Heart left ventricle (tissue), 16 donors: Measurements from ENCODE around the gene MEOX1. TPM values are rescaled to one million over a fixed set of nuclear protein-coding genes. Genes with fewer than 3 reads are reported as not detected.

Experiments used
- ATAC-seq, 4 donors: fragments of 200-7000 bp; cut with Tn5 transposase; one replicate each; pipeline ENCODE4 v1.9.1; 2020 to 2022; ENCODE audit warnings: moderate library complexity in 4 of 4, mild to moderate bottlenecking in 3 of 4, moderate number of reproducible peaks in 1 of 4
- DNase-seq, 5 donors: peaks; one replicate each; pipeline ENCODE4 v3.0.0-alpha.2; 2020
- H3K27ac ChIP-seq, 12 donors: fragments of 200-600 bp; sonication (generic) in 4 of 12; one replicate each; pipeline versions ENCODE4 v1.5.0 to v1.8.0; 2016 to 2022; ENCODE audit warnings: mild to moderate bottlenecking in 2 of 12
- H3K27me3 ChIP-seq, 9 donors: fragments of 200-600 bp; sonication (generic) in 2 of 9; one replicate each; pipeline versions ENCODE4 v1.5.1 to v1.8.0; 2016 to 2022; ENCODE audit warnings: mild to moderate bottlenecking in 3 of 9
- H3K36me3 ChIP-seq, 9 donors: fragments of 200-600 bp; sonication (generic) in 2 of 9; one replicate each; pipeline versions ENCODE4 v1.5.0 to v1.8.0; 2018 to 2022; ENCODE audit warnings: mild to moderate bottlenecking in 2 of 9
- H3K4me1 ChIP-seq, 12 donors: fragments of 200-600 bp; sonication (generic) in 4 of 12; one replicate each; pipeline versions ENCODE4 v1.5.0 to v1.8.0; 2016 to 2022; ENCODE audit warnings: mild to moderate bottlenecking in 3 of 12
- H3K4me3 ChIP-seq, 12 donors: fragments of 200-600 bp; sonication (generic) in 4 of 12; one replicate each; pipeline versions ENCODE4 v1.5.0 to v1.8.0; 2017 to 2022; ENCODE audit warnings: mild to moderate bottlenecking in 9 of 12, moderate library complexity in 4 of 12
- H3K9me3 ChIP-seq, 12 donors: fragments of 200-600 bp; sonication (generic) in 4 of 12; one replicate each; pipeline versions ENCODE4 v1.5.0 to v1.8.0; 2016 to 2022; ENCODE audit warnings: mild to moderate bottlenecking in 1 of 12
- CTCF ChIP-seq, 12 donors: fragments of 200-600 bp; sonication (generic) in 4 of 12; IDR thresholded peaks; one replicate each; pipeline versions ENCODE4 v1.5.0 to v1.8.0; 2018 to 2022; ENCODE audit warnings: antibody characterized with exemption in 12 of 12, mild to moderate bottlenecking in 5 of 12
- POLR2A ChIP-seq, 2 donors: fragments of 450-650 bp; IDR thresholded peaks; one replicate each; pipeline ENCODE4 v1.6.1; 2017; ENCODE audit warnings: antibody characterized with exemption in 2 of 2, mild to moderate bottlenecking in 2 of 2, moderate library complexity in 2 of 2
- WGBS, 4 donors: extraction: QIAGEN DNeasy Blood & Tissue Kit in 2 of 4; methylation state at CpG; one replicate each; pipeline versions ENCODE4 v1.1.5 to v1.1.7; 2013 to 2018; 5-methylcytosine and 5-hydroxymethylcytosine counted together
- intact Hi-C, 10 donors: fragments of 100-400 bp; cut with DNase I; formaldehyde crosslinking; loops; one replicate each; pipeline versions ENCODE4 v1.11.1 to v1.14.2; 2022
- polyA plus RNA-seq, 2 donors: library from polyadenylated mRNA; stranded (reverse); fragments of 200-250 nt; gene quantifications; one replicate each; pipeline ENCODE4 v1.2.3, GENCODE V29; 2013
- total RNA-seq, 9 donors: library from RNA; depleted of rRNA in 2 of 9; stranded (reverse); fragments of >200 nt in 2 of 9; fragmentation: NEBNext Ultra II Directional in 3 of 9; extraction: Animal tissue kit (Norgen Biotek cat#: 25700) in 3 of 9; gene quantifications; one replicate each; pipeline versions ENCODE4 v1.1.0 to v1.2.4, GENCODE V29; 2016 to 2023
- donor health status: ischemic (EF 13 %, LVEDD 7.1; RV severe dilation, severe dysfunction).
- donor health status: healthy with polysubstance abuse.
- donor health status: DM: no; HTN: yes; CAD: no.
- donor health status: DM: no; HTN: no; CAD: no.
- donor health status: ischemic (EF 25% LVEDD 6.9; RV normal size, moderate dysfunction).
- donor health status: ischemic (EF 25% LVEDD 5.7; RV mildly dilated, moderate dysfunction).
- donor health status: healthy.
- donor health status: DM: yes; HTN: yes; CAD: no.
- donor health status: ischemic (EF 35%, LVEDD 5.7; RV mildly dilated, moderate dysfunction).
- donor health status: nonischemic (EF 11% LVEDD 7.7; RV severe dilation, severe dysfunction).
- donor health status: DM: yes; HTN: yes; CAD: no.
- donor health status: PGD.
- donor health status: ischemic (EF 29% LVEDD 5.4; RV normal size, mild dysfunction).
- donor health status: nonischemic (EF 23%, LVEDD 6.1; RV moderate dilation, normal function).

The MEOX1 gene
- total and polyA plus RNA-seq, 11 donors: 9.7 to 24.0 (median 16.1) TPM

GRCh38 chr17:43616852-43617251 lies 44.9 kb downstream of the MEOX1 start:
- no peak overlapping the region for H3K4me3 ChIP-seq
- peaks cover 0 to 12% (median under 1%) of the 10 kb centered on the region in 12 donors for H3K4me1 ChIP-seq
- DNase-seq: no peak
- H3K27me3 ChIP-seq: no peaks in the 10 kb centered on the region
- intact Hi-C loops: no loop called here
- no peak overlapping the region for H3K27ac ChIP-seq
- 89 to 91% (median 90%) methylated on average over 5 of the region's 5 CpGs for WGBS, 4 donors
- H3K9me3 ChIP-seq: no peaks in the 10 kb centered on the region
- no peak for TF ChIP-seq CTCF (IDR thresholded peaks at IDR 0.05)
- H3K36me3 ChIP-seq: no peaks in the 10 kb centered on the region
- peak in 1 of 4 donors; percentile 23 for ATAC-seq

GRCh38 chr17:43616421-43616820 lies 45.3 kb downstream of the MEOX1 start:
- H3K36me3 ChIP-seq: no peaks in the 10 kb centered on the region
- WGBS, 4 donors: 86 to 93% (median 88%) methylated on average over 2 of the region's 2 CpGs
- no peak for DNase-seq
- TF ChIP-seq POLR2A (IDR thresholded peaks at IDR 0.05): no peak
- no peak for TF ChIP-seq CTCF (IDR thresholded peaks at IDR 0.05)
- H3K4me3 ChIP-seq: no peak overlapping the region
- intact Hi-C loops: no loop called here
- H3K27ac ChIP-seq: no peak overlapping the region
- H3K9me3 ChIP-seq: no peaks in the 10 kb centered on the region
- H3K27me3 ChIP-seq: no peaks in the 10 kb centered on the region
- ATAC-seq: no peak
- H3K4me1 ChIP-seq: peaks cover 0 to 12% (median under 1%) of the 10 kb centered on the region in 12 donors

- intact Hi-C loops: no loop called here
- no peak for DNase-seq
- TF ChIP-seq POLR2A (IDR thresholded peaks at IDR 0.05) (no peak), CTCF (IDR thresholded peaks at IDR 0.05) (no peak)
- 89 to 100% (median 95%) methylated on average over 1 of the region's 1 CpG for WGBS, 4 donors
- Histone ChIP-seq H3K27ac (no peak overlapping the region), H3K9me3 (no peaks in the 10 kb centered on the region), H3K4me1 (peaks cover 0 to 11% (median under 1%) of the 10 kb centered on the region in 12 donors), H3K36me3 (no peaks in the 10 kb centered on the region), H3K27me3 (no peaks in the 10 kb centered on the region), H3K4me3 (no peak overlapping the region)
- ATAC-seq: no peak
Measured at GRCh38 chr17:43616029-43616351, 45.7 kb downstream of the MEOX1 start.

GRCh38 chr17:43615330-43616028 lies 46.2 kb downstream of the MEOX1 start:
- peaks cover 0 to 7% (median under 1%) of the 10 kb centered on the region in 12 donors for H3K4me1 ChIP-seq
- ATAC-seq: no peak
- H3K27ac ChIP-seq: no peak overlapping the region
- H3K36me3 ChIP-seq: no peaks in the 10 kb centered on the region
- DNase-seq: no peak
- 83 to 90% (median 87%) methylated on average over 10 to 11 of the region's 11 CpGs for WGBS, 4 donors
- H3K4me3 ChIP-seq: no peak overlapping the region
- TF ChIP-seq CTCF (IDR thresholded peaks at IDR 0.05) (no peak), POLR2A (IDR thresholded peaks at IDR 0.05) (no peak)
- H3K9me3 ChIP-seq: no peaks in the 10 kb centered on the region
- intact Hi-C loops: no loop called here
- H3K27me3 ChIP-seq: no peaks in the 10 kb centered on the region
